HEK293 (cell line): Measurements from ENCODE around the gene FKBP4.

Source experiments
- CTCF ChIP-seq: fragments of 450-650 bp; formaldehyde crosslinking; IDR thresholded peaks from 2 replicates; pipeline ENCODE4 v1.5.1; 2016; ENCODE audit warnings: missing biosample characterization, missing genetic modification characterization
- TCF7L2 ChIP-seq: IDR thresholded peaks from 2 replicates; pipeline ENCODE4 v1.6.1; 2011; ENCODE audit warnings: low read depth, mild to moderate bottlenecking, inconsistent platforms, low read length, moderate library complexity, borderline replicate concordance
- ZBTB10 ChIP-seq: fragments of 450-650 bp; formaldehyde crosslinking; IDR thresholded peaks from 2 replicates; pipeline ENCODE4 v1.5.1; 2016; ENCODE audit warnings: missing biosample characterization, missing genetic modification characterization
- ZBTB11 ChIP-seq: fragments of 450-650 bp; formaldehyde crosslinking; conservative IDR thresholded peaks from 2 replicates; pipeline ENCODE4 v1.5.1; 2016; ENCODE audit warnings: low read depth, missing biosample characterization, missing genetic modification characterization
- ZNF121 ChIP-seq: fragments of 450-650 bp; formaldehyde crosslinking; IDR thresholded peaks from 2 replicates; pipeline ENCODE4 v1.5.1; 2016; ENCODE audit warnings: missing biosample characterization, missing genetic modification characterization
- ZNF530 ChIP-seq: fragments of 450-650 bp; formaldehyde crosslinking; IDR thresholded peaks from 2 replicates; pipeline ENCODE4 v1.5.1; 2016; ENCODE audit warnings: low read depth, missing biosample characterization, missing genetic modification characterization

- no peak for TF ChIP-seq CTCF
- no peak for TF ChIP-seq ZBTB10 (tag by site-specific recombination)
- no peak for TF ChIP-seq ZBTB11 (tag by site-specific recombination)
- no peak for TF ChIP-seq TCF7L2
- TF ChIP-seq ZNF530 = no peak
- TF ChIP-seq ZNF121 = no peak
Observed at GRCh38 chr12:2793561-2793960, 1.2 kb upstream of the FKBP4 start.
